HG02852 (cell line): ENCODE data around the gene ELK3.

ENCODE experiments used
- ATAC-seq: cut with Tn5 transposase; IDR thresholded peaks from one replicate; pipeline ENCODE4 v1.9.1; 2021; ENCODE audit warnings: mild to moderate bottlenecking, moderate library complexity; ENCODE audit not compliant: unreplicated experiment

Gene ELK3

DNA sequence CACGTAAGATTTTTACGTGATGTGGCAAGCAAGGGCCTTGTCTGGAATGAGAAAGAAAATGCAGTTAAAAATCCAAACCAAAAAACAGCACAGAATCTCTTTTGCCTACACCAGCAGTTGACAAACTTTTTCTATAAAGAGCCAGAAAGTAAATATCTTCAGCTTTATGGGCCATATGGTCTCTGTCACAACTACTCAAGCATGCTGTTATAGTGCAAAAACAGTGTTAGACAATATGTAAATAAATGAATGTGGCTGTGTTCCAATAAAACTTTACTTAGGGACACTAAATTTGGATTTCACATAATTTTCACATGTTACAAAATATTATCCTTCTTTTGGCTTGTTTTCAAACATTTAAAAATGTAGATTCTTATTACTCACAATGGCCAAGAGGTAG, 6.2 kb upstream of the ELK3 start:
- no peak for ATAC-seq

DNA sequence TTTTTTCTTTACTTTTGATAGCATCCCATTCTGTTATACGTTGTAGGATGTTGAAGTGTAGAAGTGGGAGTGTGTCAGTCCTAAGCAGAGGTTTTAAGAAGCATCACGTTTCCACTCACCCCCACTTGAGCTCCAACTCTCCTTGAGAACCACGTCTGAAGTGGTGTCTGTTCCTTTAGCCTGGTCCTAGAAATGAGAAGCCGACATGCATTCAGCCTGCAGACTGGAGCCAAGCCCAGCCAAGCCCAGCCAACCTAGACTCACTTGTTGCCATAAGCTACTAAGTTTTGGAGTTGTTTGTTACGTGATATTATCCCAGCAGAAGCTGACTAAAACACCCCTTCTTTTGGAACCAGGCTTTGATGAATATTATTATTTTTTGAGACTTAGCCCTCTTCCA, 4.4 kb upstream of the ELK3 start:
- no peak for ATAC-seq

- no peak for ATAC-seq
Observed at GRCh38 chr12:96190413-96191108, 3.6 kb upstream of the ELK3 start.

DNA sequence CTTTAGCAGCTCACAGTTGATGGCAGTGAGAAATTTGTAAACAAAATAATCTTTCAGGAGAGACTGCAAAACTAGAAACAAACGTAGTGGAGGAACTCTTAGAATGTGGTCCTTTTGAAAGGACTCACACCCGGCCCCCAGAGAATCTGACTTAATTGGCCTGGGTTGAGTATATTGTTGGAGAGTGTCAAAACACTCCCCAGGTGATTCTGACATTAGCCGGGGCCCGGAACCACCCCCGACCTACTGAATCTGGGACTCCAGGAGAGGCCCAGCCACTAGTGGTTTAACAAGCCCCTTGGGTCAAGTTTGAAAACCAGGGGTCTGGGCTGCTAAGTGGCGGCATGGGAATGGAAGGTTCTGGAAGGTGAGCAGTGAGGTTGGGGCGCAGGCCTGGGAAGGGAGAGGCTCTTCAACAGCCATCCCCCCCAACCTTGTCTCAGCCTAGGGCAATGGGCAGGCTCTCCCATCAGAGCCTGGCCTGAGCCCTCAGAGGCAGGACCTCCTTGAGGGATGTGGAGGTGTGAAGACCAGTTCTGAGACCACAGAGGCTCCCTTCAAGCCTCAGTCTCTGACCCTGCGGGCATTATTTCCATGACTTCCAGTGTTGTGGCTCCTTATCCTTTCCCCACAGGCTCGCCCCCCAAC, 1.1 kb upstream of the ELK3 start:
- no peak for ATAC-seq

GRCh38 chr12:96194576-96194889, 358 bp downstream of the ELK3 start:
- ATAC-seq = peak; percentile 3

GRCh38 chr12:96194971-96195844, 1.0 kb downstream of the ELK3 start:
- peak; percentile 85 for ATAC-seq

- ATAC-seq = peak; percentile 4
Observed at GRCh38 chr12:96195845-96196451, 1.8 kb downstream of the ELK3 start.

DNA sequence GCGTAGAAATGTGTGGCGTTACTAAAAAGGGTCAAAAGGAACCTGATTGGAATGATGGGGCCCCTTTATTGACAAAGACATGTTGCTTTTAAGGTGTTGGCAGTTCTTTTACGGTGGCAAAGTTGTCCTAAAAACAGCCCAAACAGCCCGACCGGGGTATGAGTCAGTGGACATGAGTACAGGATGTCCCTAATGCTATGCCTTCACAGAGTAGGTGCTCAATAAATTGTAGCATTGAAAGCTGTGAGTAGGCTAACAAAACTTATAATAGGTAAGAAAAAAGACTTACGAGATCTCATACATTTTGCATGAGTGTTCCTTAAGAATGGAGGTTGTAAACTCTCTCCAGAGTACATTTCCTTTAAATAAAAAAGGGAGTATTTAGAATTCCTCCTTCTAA, 2.6 kb downstream of the ELK3 start:
- no peak for ATAC-seq

DNA sequence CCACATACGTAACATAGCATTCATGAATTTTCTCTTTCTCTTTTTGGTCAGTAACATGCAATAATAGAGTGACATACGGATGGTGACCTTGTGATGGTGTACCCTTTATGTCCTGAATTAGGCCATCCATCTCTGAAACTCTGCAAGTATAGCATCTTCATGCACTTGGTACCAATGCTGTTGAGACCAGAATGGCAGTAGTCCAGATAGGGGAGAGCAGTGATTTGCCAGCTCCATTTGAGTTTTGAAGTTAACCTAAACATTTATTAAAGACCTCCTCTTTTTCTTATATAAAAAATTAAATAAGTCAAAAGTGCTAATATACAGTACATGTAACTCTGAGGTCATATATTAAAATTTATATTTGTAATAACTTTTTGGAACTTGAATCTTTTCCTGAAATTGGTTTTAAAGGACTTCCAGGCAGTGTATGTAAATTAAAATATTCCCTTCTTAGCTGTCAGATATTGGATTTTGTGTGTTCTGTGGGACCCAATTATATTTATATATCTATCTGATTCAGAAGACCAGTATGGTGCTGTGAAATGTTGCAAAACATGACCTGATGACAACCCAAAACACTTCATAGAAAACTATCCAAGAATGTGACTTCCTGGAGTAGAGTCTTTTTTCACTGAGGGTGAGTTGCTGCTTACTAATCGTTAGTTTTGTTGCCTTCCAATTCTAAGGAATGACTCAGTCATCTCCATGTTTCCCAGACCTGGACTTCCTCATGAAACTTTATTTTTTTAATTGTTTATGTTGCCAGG, 3.5 kb downstream of the ELK3 start:
- ATAC-seq = no peak

DNA sequence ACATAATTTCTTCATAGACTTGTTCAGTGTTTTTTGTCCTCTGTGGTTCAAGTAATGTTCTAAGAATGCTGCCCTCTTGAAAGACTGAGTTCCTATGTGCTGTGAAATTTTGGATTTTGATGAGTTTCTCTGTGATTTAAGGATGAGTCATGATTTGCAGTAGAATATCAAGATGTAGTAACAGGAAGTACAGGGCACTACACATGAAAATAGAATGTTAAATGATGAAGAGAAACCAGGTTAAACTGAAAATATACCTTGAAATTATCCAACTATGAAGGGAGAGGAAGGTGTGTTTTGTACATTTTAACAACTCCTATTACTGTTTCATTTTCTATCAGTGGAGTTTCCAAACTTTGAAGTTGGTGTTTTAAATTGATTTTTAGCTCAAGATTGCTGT, 4.8 kb downstream of the ELK3 start:
- ATAC-seq = no peak

DNA sequence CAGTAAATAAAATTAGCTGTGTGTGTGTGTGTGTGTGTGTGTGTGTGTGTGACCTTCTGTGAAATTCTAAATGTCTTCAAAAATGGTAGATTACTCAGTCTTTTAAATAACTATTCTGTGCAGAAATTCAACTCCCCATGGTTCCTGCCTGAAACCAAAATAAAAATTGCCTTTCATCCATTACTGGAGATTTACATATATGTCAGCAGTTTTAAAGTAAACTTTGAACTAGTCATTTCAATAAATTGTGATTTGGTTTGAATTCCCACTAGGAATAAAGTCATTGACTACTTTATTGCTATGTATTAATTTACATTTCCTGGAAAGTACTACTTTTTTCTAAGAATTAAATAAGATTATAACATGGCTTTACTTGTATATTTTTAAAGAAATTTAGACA, 5.3 kb downstream of the ELK3 start:
- no peak for ATAC-seq

- no peak for ATAC-seq
Observed at GRCh38 chr12:96201272-96202227, 7.4 kb downstream of the ELK3 start.

DNA sequence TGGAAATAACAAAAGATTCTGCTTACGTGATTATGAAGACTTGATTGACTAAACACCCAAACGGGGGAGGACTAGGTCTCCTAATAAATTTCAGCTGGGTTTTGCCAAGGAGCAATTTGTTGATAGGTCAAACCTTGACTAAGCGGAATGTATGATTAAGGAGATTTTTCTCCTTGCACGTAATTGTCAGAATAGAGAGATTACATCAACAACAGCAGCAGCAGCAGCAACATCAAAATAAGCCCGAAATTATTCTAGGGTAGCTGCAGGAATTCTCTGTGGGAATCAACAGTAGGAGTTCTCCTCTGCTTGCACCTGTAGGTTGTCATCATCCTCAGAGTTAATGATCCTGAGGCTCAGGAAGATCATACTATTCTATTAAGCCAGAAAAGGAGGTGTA, 10.2 kb downstream of the ELK3 start:
- ATAC-seq = no peak

GRCh38 chr12:96205908-96206307, 11.7 kb downstream of the ELK3 start:
- ATAC-seq = no peak

- no peak for ATAC-seq
Observed at GRCh38 chr12:96206936-96207662, 12.9 kb downstream of the ELK3 start.

GRCh38 chr12:96208346-96208745, 14.2 kb downstream of the ELK3 start:
- ATAC-seq = no peak

DNA sequence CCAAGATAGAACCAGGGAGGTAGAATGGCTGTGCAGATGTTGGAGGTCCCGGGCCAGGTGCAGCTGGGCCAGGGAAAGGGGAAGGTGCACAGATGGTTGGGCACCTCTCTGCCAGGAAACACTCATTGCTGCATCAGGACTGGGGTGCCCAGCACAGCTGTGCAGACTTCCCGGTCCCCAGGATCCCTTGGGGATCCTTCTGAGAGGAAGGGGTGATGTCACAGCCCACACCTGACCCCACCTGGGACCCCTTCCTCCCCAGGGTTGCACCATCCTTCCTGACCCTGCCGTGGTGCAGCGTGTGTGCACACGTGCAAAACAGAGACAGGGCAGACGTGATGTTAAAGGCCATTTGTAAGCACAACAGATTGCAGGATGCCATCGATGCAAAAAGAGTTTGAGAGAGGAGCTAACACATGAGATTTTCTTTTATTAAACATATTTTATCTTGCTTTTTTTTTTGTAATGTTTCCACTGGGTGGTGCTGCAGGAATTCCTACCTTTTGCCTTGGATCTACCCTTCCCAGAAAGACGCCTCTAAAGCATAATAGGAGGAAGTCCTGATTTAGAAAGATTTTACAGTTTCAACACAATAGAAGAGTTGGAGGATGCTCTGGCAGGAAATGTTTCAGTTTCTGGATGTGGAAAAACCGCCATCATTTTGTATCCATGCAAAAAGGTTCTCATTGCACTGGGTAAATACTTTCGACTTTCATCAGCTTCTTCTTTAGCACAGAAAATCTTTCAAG, 14.8 kb downstream of the ELK3 start:
- ATAC-seq = no peak

GRCh38 chr12:96210376-96211055, 16.3 kb downstream of the ELK3 start:
- ATAC-seq = no peak
